IMR-90 (cell line): ENCODE data around the gene PIEZO1. TPM values are rescaled to one million over a fixed set of nuclear protein-coding genes. Genes with fewer than 3 reads are reported as not detected.

ENCODE experiments used
- ATAC-seq: fragments of 200-7000 bp; cut with Tn5 transposase; 2 replicates; pipeline ENCODE4 v1.9.1; 2020; ENCODE audit warnings: low read depth, mild to moderate bottlenecking, moderate library complexity
- BruUV-seq: library from RNA; stranded (reverse); fragments of 400-500 nt; replicated peaks from 2 replicates; lab custom pipeline; 2021; lab: Mats Ljungman, UMichigan
- CTCF ChIA-PET: fragments of 300-600 bp; formaldehyde crosslinking; extraction: SDS; loops from one replicate; lab custom pipeline; 2021; ENCODE audit warnings: antibody characterized with exemption; lab: Yijun Ruan, JAX
- POLR2A ChIA-PET: fragments of 300-600 bp; sonication (Branson Sonifier 250); formaldehyde crosslinking; loops from one replicate; lab custom pipeline; 2022; ENCODE audit warnings: antibody characterized with exemption; ENCODE audit not compliant: unreplicated experiment; lab: Charles Lee
- DNase-seq: peaks from one replicate; pipeline ENCODE4 v3.0.0; 2013
- H2AFZ ChIP-seq: replicated peaks from 2 replicates; pipeline ENCODE3; 2013; ENCODE audit warnings: low read length, mild to moderate bottlenecking; ENCODE audit not compliant: poor library complexity
- H2AK5ac ChIP-seq: 2 replicates; pipeline ENCODE4 v1.6.1; 2013; ENCODE audit warnings: low read depth, low read length, inconsistent platforms
- H2AK9ac ChIP-seq: replicated peaks from 2 replicates; pipeline ENCODE3; 2013; ENCODE audit warnings: mild to moderate bottlenecking, low read depth, low read length, moderate library complexity; ENCODE audit not compliant: poor library complexity
- H2BK120ac ChIP-seq: 2 replicates; pipeline ENCODE4 v1.6.1; 2013; ENCODE audit warnings: low read depth, low read length, inconsistent platforms
- H2BK15ac ChIP-seq: 3 replicates; pipeline ENCODE4 v1.6.1; 2013; ENCODE audit warnings: low read depth, low read length, inconsistent platforms
- H2BK20ac ChIP-seq: 2 replicates; pipeline ENCODE4 v1.6.1; 2013; ENCODE audit warnings: low read depth, mild to moderate bottlenecking, inconsistent platforms, low read length, moderate library complexity
- H2BK5ac ChIP-seq: 2 replicates; pipeline ENCODE4 v1.6.1; 2013; ENCODE audit warnings: mild to moderate bottlenecking, low read depth, low read length, inconsistent platforms; ENCODE audit not compliant: poor library complexity, severe bottlenecking
- H3K14ac ChIP-seq: replicated peaks from 2 replicates; pipeline ENCODE4 v1.6.1; 2013; ENCODE audit warnings: low read depth, low read length, inconsistent platforms
- H3K18ac ChIP-seq: 2 replicates; pipeline ENCODE4 v1.6.1; 2013; ENCODE audit warnings: low read depth, low read length, control low read depth
- H3K23ac ChIP-seq: 2 replicates; pipeline ENCODE4 v1.6.1; 2013; ENCODE audit warnings: low read depth, low read length, inconsistent platforms
- H3K27ac ChIP-seq: 2 replicates; pipeline ENCODE4 v1.5.1; 2013; ENCODE audit warnings: mild to moderate bottlenecking, control low read depth, low read length; ENCODE audit not compliant: insufficient read depth
- H3K27me3 ChIP-seq: 2 replicates; pipeline ENCODE4 v1.6.1; 2013; ENCODE audit warnings: low read length; ENCODE audit not compliant: control insufficient read depth, insufficient read depth
- H3K36me3 ChIP-seq: 2 replicates; pipeline ENCODE4 v1.6.1; 2013; ENCODE audit warnings: low read length, mixed read lengths; ENCODE audit not compliant: control insufficient read depth, insufficient read depth
- H3K4ac ChIP-seq: 2 replicates; pipeline ENCODE4 v1.6.1; 2013; ENCODE audit warnings: low read depth, low read length, inconsistent platforms
- H3K4me1 ChIP-seq: 2 replicates; pipeline ENCODE4 v1.6.1; 2013; ENCODE audit warnings: low read length, mixed read lengths; ENCODE audit not compliant: control insufficient read depth, insufficient read depth
- H3K4me2 ChIP-seq: 2 replicates; pipeline ENCODE4 v1.6.1; 2013; ENCODE audit warnings: low read depth, mild to moderate bottlenecking, control low read depth, low read length, moderate library complexity
- H3K4me3 ChIP-seq: 2 replicates; pipeline ENCODE4 v1.5.1; 2013; ENCODE audit warnings: low read depth, mild to moderate bottlenecking, control low read depth, low read length, moderate library complexity; ENCODE audit not compliant: insufficient read depth
- H3K56ac ChIP-seq: 2 replicates; pipeline ENCODE4 v1.6.1; 2013; ENCODE audit warnings: low read length, inconsistent platforms; ENCODE audit not compliant: insufficient read depth; ENCODE audit errors: extremely low read depth
- H3K79me1 ChIP-seq, 2 experiments: 2 replicates each; pipeline ENCODE4 v1.6.1; 2013; ENCODE audit warnings: low read length in 2 of 2, inconsistent platforms in 1 of 2, low read depth in 1 of 2
- H3K9ac ChIP-seq: 2 replicates; pipeline ENCODE4 v1.6.1; 2013; ENCODE audit warnings: low read depth, low read length, control low read depth
- H3K9me1 ChIP-seq: 2 replicates; pipeline ENCODE4 v1.6.1; 2013; ENCODE audit warnings: low read length, inconsistent platforms; ENCODE audit not compliant: insufficient read depth
- H3K9me3 ChIP-seq: 2 replicates; pipeline ENCODE4 v1.6.1; 2013; ENCODE audit warnings: low read length; ENCODE audit not compliant: control insufficient read depth, insufficient read depth
- H4K20me1 ChIP-seq: 2 replicates; pipeline ENCODE4 v1.6.1; 2013; ENCODE audit warnings: low read length, inconsistent platforms; ENCODE audit not compliant: insufficient read depth
- H4K5ac ChIP-seq: 2 replicates; pipeline ENCODE4 v1.6.1; 2013; ENCODE audit warnings: mild to moderate bottlenecking, low read depth, low read length, control low read depth
- H4K8ac ChIP-seq, 2 experiments: 2 replicates each; pipeline ENCODE4 v1.6.1; 2013; ENCODE audit warnings: low read depth in 2 of 2, low read length in 2 of 2, control low read depth in 1 of 2, inconsistent platforms in 1 of 2
- H4K91ac ChIP-seq: 2 replicates; pipeline ENCODE4 v1.6.1; 2013; ENCODE audit warnings: low read depth, low read length, inconsistent platforms; ENCODE audit not compliant: insufficient read depth
- ELK1 ChIP-seq: fragments of 150-350 bp; IDR thresholded peaks from 2 replicates; pipeline ENCODE4 v1.6.1; 2016; ENCODE audit warnings: low read depth, mild to moderate bottlenecking, low read length, moderate library complexity, borderline replicate concordance
- MAFK ChIP-seq: IDR thresholded peaks from 2 replicates; pipeline ENCODE4 v1.6.1; 2012; ENCODE audit warnings: low read depth, low read length, improper control_type of control experiment
- RFX5 ChIP-seq: IDR thresholded peaks from 2 replicates; pipeline ENCODE4 v1.8.0; 2012; ENCODE audit warnings: low read depth, mild to moderate bottlenecking, low read length, moderate library complexity
- USF2 ChIP-seq: fragments of 150-350 bp; IDR thresholded peaks from 2 replicates; pipeline ENCODE4 v1.6.1; 2017; ENCODE audit warnings: mild to moderate bottlenecking, antibody characterized with exemption, low read length, low read depth
- WGBS, 2 experiments: methylation state at CpG; one replicate each; pipeline versions ENCODE4 v1.1.5 to v1.1.7; 2013; ENCODE audit warnings: missing lambda C conversion rate in 2 of 2; ENCODE audit not compliant: insufficient read length in 1 of 2; ENCODE audit errors: extremely low coverage in 2 of 2; 5-methylcytosine and 5-hydroxymethylcytosine counted together
- dilution Hi-C: fragments of 300-500 bp; cut with HindIII; formaldehyde crosslinking; loops from one replicate; pipeline ENCODE4 v1.14.3; 2018; ENCODE audit warnings: low sequenced_read_pairs; ENCODE audit not compliant: unreplicated experiment
- in situ Hi-C: fragments of 300-500 bp; cut with MboI; formaldehyde crosslinking; loops from 3 replicates; pipeline ENCODE4 v1.14.3; 2019; ENCODE audit warnings: low sequenced_read_pairs, inconsistent platforms, mixed read lengths
- intact Hi-C: fragments of 100-400 bp; cut with micrococcal nuclease; formaldehyde crosslinking; loops from 2 replicates; pipeline ENCODE4 v1.10.0; 2022
- polyA plus RNA-seq, 3 experiments: library from polyadenylated mRNA; depleted of rRNA; stranded (reverse); fragments of >200 nt; gene quantifications; 2 replicates each; pipeline ENCODE4 v1.2.3, GENCODE V29; 2012; ENCODE audit warnings: low replicate concordance in 1 of 3
- total RNA-seq: library from RNA; depleted of rRNA; stranded (reverse); fragments of >200 nt; gene quantifications from 2 replicates; pipeline ENCODE4 v1.2.3, GENCODE V29; 2012

Gene PIEZO1
- total and polyA plus RNA-seq, 2 of the 4 experiments (the other 2 are of a cell fraction): 36.2 to 372 TPM

GRCh38 chr16:88718178-88718577, 66.8 kb downstream of the PIEZO1 start:
- Histone ChIP-seq H2BK20ac (no peak overlapping the region), H2AK9ac (no peak overlapping the region), H3K79me1 (peaks cover 5 to 27% of the 10 kb centered on the region in 2 experiments; a peak in 3 of 4 replicates), H2BK15ac (no peak overlapping the region), H4K5ac (no peak overlapping the region), H2BK120ac (no peak overlapping the region), H3K9ac (no peak overlapping the region), H2BK5ac (no peak overlapping the region), H3K9me1 (no peaks in the 10 kb centered on the region), H3K27me3 (no peaks in the 10 kb centered on the region), H3K56ac (no peak overlapping the region), H4K8ac (no peak overlapping the region), H3K36me3 (peaks cover 94% of the 10 kb centered on the region), H3K4ac (no peak overlapping the region), H3K4me2 (no peak overlapping the region), H3K18ac (no peak overlapping the region), H3K9me3 (no peaks in the 10 kb centered on the region), H2AK5ac (no peak overlapping the region), H3K4me1 (no peaks in the 10 kb centered on the region), H3K14ac (no peak overlapping the region), H3K4me3 (no peak overlapping the region), H2AFZ (no peak overlapping the region), H4K20me1 (peaks cover 30% of the 10 kb centered on the region), H3K27ac (no peak overlapping the region), H4K91ac (no peak overlapping the region), H3K23ac (no peak overlapping the region)
- dilution Hi-C loops: no loop called here
- in situ Hi-C loops: no loop called here
- DNase-seq (no peak), ATAC-seq (no peak)
- WGBS, 2 experiments: 96% methylated on average over 4 of the region's 11 CpGs; no CpG with 5 or more reads in 1 of the 2 experiments
- intact Hi-C loops: no loop called here
- no peak for TF ChIP-seq RFX5
- no peak for TF ChIP-seq ELK1
- TF ChIP-seq USF2: no peak
- TF ChIP-seq MAFK: no peak
- ChIA-PET POLR2A (no interaction called here), CTCF (no interaction called here)
- BruUV-seq: no TSS peak
